ENCODE measurements around the gene OR13C9. TPM values are rescaled to one million over a fixed set of nuclear protein-coding genes. Genes with fewer than 3 reads are reported as not detected.
"Not testable (repeated sequence)": the region's sequence is repeated elsewhere in the genome, so short reads cannot be mapped to it uniquely, and the experiment has no call there.

The OR13C9 gene, protein sequence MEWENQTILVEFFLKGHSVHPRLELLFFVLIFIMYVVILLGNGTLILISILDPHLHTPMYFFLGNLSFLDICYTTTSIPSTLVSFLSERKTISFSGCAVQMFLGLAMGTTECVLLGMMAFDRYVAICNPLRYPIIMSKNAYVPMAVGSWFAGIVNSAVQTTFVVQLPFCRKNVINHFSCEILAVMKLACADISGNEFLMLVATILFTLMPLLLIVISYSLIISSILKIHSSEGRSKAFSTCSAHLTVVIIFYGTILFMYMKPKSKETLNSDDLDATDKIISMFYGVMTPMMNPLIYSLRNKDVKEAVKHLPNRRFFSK
- not detected for polyA plus RNA-seq (2012; ENCODE audit: missing spikeins)

DNA sequence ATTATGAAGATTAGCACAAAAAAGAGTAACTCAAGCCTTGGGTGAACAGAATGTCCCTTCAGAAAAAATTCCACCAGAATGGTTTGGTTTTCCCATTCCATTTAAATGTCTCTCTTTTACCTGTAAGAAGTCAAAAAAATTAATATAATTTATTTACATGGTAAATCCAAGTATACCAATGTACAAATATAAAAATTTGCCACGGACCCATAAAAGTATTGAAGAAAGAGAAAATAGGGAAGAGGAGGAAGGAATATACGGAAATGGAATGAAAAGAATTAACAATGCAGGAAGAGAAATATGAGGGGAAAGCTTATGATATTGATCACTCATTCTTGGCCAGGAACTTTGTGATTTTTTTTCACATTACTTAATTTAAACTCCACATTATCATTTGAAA, at the start of gene OR13C9:
Gene OR13C9 (minus strand): TSS at position 101 of the 400 bp plus-strand sequence. CDS start 0 bp downstream, at position 101.
- no peak for TF ChIP-seq POLR2AphosphoS5 (IDR thresholded peaks at IDR 0.05; ENCODE audit: low read depth, low read length)
- FAIRE-seq: no peak
- no peak for DNase-seq (ENCODE audit: insufficient read length)

DNA sequence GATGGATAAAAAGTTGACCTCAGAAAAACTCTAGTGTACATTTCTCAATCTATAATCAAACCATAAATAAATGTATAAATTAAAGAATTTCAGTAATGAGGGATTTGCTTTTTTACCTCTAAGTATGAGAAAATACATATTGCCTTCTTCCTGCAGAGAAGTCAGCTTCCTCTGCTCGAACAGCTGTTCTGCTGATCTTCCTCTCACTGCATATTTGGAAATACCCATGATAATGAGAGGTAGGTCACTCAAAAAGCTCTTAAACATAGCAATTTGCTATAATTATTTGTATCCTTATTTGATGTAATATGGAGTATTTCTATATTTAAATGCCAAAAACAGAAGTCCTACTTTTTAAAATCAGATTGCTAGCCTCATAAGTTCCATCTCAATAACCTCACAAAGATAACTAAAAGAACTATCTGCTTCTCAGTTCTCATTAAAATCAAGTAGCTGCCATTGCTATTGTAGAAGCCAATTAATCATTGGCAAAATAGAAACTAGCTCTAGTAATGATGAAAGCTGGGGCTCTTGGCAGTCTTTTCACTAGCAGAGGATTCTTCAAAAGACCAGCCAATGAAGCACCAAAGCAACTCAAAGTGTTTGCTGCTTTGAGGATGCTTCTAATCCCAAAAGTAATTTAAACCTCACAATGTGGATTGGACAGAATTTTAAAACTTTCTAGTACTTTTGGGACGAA, 40.6 kb upstream of the OR13C9 start:
- DNase-seq (ENCODE audit: insufficient read length): no peak
- TF ChIP-seq POLR2A (IDR thresholded peaks at IDR 0.05; ENCODE audit: low read depth, low read length) (no peak), TAF1 (IDR thresholded peaks at IDR 0.05; ENCODE audit: borderline replicate concordance, low read depth, low read length) (no peak), POLR2AphosphoS5 (IDR thresholded peaks at IDR 0.05; ENCODE audit: low read depth, low read length) (no peak)
- FAIRE-seq: no peak

DNA sequence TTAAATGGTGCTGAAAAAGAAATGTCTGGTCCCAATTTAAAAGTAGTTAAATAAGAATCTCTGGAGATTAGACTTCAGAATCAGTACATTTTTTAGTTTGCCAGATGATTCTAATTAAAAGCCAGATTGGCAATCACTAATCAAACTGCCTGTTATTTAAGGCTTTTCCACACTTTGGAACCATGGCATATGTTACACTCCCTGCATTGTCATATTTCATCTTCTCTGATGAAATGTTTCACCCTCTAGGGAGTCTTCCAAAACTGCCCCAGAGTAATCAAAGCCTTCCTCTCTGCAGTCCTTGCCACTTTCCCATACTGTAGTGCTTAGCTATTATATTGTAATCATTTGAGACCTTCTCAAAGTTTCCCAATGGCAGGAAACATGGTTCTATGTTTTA, 17.5 kb upstream of the OR13C9 start:
- FAIRE-seq: no peak
- DNase-seq (ENCODE audit: insufficient read length): no peak
- TF ChIP-seq POLR2A (IDR thresholded peaks at IDR 0.05; ENCODE audit: low read depth, low read length): no peak
- no peak for TF ChIP-seq TAF1 (IDR thresholded peaks at IDR 0.05; ENCODE audit: borderline replicate concordance, low read depth, low read length)
- no peak for TF ChIP-seq POLR2AphosphoS5 (IDR thresholded peaks at IDR 0.05; ENCODE audit: low read depth, low read length)

DNA sequence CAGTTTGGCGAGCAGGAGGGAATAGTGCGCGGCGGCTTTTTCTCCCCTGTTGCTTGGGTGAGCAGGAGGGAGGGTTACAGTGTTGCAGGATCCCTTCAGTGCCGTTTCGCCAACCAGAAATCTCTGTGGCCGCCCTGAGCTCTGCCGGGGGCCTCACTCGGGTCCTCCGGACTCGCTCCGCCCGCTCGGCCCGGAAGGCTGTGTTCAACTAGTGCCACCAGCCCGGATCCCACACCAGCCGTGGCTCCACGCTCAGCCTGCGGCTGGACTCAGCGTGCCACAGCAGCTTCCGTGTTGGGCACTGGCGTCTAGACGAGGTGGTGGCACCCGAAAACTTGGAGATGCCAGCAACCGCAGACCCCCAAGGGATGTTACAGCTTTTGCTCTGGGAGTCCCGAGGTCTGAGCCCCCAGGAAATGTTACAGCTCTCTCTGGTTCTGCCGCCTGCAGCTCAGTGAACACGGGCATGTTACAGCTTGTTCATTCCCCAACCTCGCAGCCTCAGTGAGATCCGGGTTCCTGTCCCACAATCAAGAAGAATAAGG, 16.0 kb upstream of the OR13C9 start:
- TF ChIP-seq POLR2A (IDR thresholded peaks at IDR 0.05; ENCODE audit: low read depth, low read length): no peak
- TF ChIP-seq TAF1 (IDR thresholded peaks at IDR 0.05; ENCODE audit: borderline replicate concordance, low read depth, low read length): no peak
- no peak for TF ChIP-seq POLR2AphosphoS5 (IDR thresholded peaks at IDR 0.05; ENCODE audit: low read depth, low read length)
- no peak for FAIRE-seq
- no peak for DNase-seq (ENCODE audit: insufficient read length)

DNA sequence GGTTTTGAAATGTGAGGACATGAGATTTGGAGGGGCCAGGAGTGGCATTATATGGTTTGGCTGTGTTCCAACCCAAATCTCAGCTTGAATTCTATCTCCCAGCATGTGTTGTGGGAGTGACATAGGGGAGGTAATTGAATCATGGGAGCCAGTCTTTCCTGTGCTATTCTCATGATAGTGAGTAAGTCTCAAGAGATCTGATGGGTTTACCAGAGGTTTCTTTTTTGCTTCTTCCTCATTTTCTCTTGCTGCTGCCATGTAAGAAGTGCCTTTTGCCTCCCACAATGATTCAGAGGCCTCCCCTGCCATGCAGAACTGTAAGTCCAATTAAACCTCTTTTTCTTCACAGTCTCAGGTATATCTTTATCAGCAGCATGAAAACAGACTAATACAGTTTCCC, 8.0 kb upstream of the OR13C9 start:
- not testable (repeated sequence) for FAIRE-seq; DNase-seq (ENCODE audit: insufficient read length)

DNA sequence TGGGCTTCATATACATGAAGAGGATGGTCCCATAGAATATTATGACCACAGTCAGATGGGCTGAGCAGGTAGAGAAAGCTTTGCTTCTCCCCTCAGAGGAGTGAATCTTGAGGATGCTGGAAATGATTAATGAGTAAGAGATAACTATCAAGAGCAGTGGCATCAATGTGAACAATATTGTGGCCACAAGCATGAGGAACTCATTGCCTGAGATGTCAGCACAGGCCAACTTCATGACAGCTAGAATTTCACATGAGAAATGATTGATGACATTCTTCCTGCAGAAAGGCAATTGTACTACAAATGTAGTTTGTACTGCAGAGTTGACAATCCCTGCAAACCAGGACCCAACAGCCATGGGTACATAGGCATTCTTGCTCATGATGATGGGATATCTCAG, 586 bp downstream of the OR13C9 start:
- no peak for FAIRE-seq
- TF ChIP-seq TAF1 (IDR thresholded peaks at IDR 0.05; ENCODE audit: borderline replicate concordance, low read depth, low read length) (no peak), POLR2AphosphoS5 (IDR thresholded peaks at IDR 0.05; ENCODE audit: low read depth, low read length) (no peak), POLR2A (IDR thresholded peaks at IDR 0.05; ENCODE audit: low read depth, low read length) (no peak)
- no peak for DNase-seq (ENCODE audit: insufficient read length)

DNA sequence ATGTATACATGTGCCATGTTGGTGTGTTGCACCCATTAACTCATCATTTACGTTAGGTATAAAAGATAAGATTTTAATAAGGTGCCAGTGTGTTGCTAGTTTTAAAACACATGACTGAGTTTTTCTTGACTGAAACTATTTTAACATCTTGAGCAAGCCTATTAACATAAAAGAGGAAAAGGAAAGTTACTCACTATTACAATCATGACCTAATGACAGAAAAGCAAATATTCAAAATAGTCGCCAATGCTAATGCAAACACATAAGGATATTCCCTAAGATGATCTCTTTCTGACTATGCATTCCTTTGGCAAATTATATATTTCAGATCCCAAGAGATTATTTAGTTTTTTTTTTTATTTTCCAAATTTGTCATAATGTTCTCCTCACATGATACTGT, 6.8 kb downstream of the OR13C9 start:
- DNase-seq (ENCODE audit: insufficient read length): no peak
- TF ChIP-seq POLR2A (IDR thresholded peaks at IDR 0.05; ENCODE audit: low read depth, low read length) (no peak), POLR2AphosphoS5 (IDR thresholded peaks at IDR 0.05; ENCODE audit: low read depth, low read length) (no peak), TAF1 (IDR thresholded peaks at IDR 0.05; ENCODE audit: borderline replicate concordance, low read depth, low read length) (no peak)
- FAIRE-seq: no peak

DNA sequence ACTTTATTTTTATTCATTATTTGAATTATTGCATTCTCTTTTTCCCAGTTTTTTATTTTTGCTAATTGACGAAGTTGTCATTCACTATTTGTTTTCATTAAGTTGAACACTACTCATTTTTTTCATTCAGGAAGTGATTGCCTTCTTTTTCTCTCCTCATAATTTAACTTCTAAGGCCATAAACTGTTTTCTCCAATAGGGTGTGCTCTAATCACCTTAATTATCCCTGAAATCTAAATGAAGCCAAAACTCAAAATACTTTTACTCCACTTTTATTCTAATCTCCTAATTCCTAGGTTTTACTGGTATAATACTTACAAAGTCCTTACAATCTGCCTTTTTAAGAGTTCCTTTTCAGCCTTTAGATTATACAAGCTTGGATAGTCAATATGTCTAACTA, 9.7 kb downstream of the OR13C9 start:
- FAIRE-seq: no peak
- TF ChIP-seq TAF1 (IDR thresholded peaks at IDR 0.05; ENCODE audit: borderline replicate concordance, low read depth, low read length) (no peak), POLR2A (IDR thresholded peaks at IDR 0.05; ENCODE audit: low read depth, low read length) (no peak)

DNA sequence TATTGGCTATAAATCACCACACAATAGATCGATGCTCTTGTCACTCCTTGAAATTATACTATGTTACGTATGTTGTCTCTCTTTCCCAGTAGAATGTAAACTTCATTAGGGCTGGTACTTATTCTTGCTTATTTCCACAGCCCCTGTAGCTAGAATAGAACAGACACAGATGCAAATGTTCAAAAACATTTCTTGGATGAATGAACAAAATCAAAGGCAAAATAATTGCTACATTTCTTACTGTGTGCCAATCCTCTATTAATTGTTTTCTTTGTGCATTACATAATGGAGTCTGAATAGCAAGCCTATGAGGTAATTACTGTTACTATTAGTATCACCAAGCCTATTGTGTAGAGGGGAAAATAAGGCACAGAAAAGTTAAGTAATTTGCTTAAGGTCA, 11.9 kb downstream of the OR13C9 start:
- FAIRE-seq (no peak), DNase-seq (ENCODE audit: insufficient read length) (no peak)
- no peak for TF ChIP-seq TAF1 (IDR thresholded peaks at IDR 0.05; ENCODE audit: borderline replicate concordance, low read depth, low read length)
- no peak for TF ChIP-seq POLR2A (IDR thresholded peaks at IDR 0.05; ENCODE audit: low read depth, low read length)
- no peak for TF ChIP-seq POLR2AphosphoS5 (IDR thresholded peaks at IDR 0.05; ENCODE audit: low read depth, low read length)

More for the DNA sequence above, 9.7 kb downstream of the OR13C9 start:
- DNase-seq (ENCODE audit: insufficient read length): no peak

DNA sequence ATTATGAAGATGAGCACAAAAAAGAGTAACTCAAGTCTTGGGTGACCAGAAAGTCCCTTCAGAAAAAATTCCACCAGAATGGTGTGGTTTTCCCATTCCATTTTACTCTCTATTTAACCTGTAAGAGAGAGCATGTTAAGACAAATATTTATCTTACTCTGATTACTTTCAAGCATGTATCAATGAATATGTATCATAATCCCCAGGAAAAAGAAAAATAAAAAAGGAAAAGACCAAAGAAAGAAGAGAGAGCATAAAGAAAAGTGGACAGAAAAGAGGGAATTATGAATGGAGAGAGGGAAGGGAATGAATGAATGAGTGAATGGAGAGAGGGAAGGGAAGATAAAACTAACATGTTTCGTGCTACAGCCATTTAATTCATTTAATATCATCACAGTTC, 12.5 kb downstream of the OR13C9 start, which contains the start of gene OR13C2:
Gene OR13C2 (minus strand): TSS at position 101 of the 400 bp plus-strand sequence. CDS start 0 bp downstream, at position 101.
- FAIRE-seq: not testable (repeated sequence)

DNA sequence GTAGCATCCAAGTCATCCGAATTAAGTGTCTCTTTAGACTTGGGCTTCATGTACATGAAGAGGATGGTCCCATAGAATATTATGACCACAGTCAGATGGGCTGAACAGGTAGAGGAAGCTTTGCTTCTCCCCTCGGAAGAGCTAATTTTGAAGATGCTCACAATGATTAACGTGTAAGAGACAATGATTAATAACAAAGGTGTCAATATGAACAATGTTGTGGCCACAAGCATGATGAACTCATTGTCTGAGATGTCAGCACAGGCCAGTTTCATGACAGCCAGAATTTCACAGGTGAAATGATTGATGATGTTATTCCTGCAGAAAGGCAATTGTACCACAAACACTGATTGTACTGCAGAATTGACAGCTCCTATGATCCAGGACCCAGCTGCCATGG, 13.2 kb downstream of the OR13C9 start:
- DNase-seq (ENCODE audit: insufficient read length) (no peak), FAIRE-seq (no peak)
- TF ChIP-seq TAF1 (IDR thresholded peaks at IDR 0.05; ENCODE audit: borderline replicate concordance, low read depth, low read length) (no peak), POLR2AphosphoS5 (IDR thresholded peaks at IDR 0.05; ENCODE audit: low read depth, low read length) (no peak), POLR2A (IDR thresholded peaks at IDR 0.05; ENCODE audit: low read depth, low read length) (no peak)

More for the DNA sequence above, 12.5 kb downstream of the OR13C9 start, which contains the start of gene OR13C2:
- not testable (repeated sequence) for DNase-seq (ENCODE audit: insufficient read length)

DNA sequence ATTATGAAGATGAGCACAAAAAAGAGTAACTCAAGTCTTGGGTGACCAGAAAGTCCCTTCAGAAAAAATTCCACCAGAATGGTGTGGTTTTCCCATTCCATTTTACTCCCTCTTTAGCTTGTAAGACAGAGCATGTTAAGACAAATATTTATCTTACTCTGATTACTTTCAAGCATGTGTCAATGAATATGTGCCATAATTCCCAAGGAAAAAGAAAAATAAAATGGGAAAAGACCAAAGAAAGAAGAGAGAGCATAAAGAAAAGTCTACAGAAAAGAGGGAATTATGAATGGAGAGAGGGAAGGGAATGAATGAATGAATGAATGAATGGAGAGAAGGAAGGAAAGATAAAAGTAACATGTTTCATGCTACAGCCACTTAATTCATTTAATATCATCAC, 18.7 kb downstream of the OR13C9 start, which contains the start of gene OR13C5:
Gene OR13C5 (minus strand): TSS at position 101 of the 400 bp plus-strand sequence. CDS start 0 bp downstream, at position 101.
- DNase-seq (ENCODE audit: insufficient read length): not testable (repeated sequence)

DNA sequence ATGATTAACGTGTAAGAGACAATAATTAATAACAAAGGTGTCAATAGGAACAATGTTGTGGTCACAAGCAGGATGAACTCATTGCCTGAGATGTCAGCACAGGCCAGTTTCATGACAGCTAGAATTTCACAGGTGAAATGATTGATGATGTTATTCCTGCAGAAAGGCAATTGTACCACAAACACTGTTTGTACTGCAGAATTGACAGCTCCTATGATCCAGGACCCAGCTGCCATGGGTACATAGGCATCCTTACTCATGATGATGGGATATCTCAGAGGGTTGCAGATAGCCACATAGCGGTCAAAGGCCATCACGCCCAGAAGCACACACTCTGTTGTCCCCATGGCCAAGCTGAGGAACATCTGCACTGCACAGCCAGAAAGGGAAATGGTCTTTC, 19.3 kb downstream of the OR13C9 start:
- peak; percentile 40 for FAIRE-seq
- DNase-seq (ENCODE audit: insufficient read length): not testable (repeated sequence)

More for the DNA sequence above, 18.7 kb downstream of the OR13C9 start, which contains the start of gene OR13C5:
- not testable (repeated sequence) for FAIRE-seq

Measured in GM12892 (cell line).